HepG2 (cell line): Measurements from ENCODE around the gene BRMS1. TPM values are rescaled to one million over a fixed set of nuclear protein-coding genes. Genes with fewer than 3 reads are reported as not detected.

Experiments used
- AKAP8 ChIP-seq: sonication (generic); formaldehyde crosslinking; IDR thresholded peaks from 2 replicates; pipeline ENCODE4 v1.5.1; 2020; ENCODE audit warnings: mild to moderate bottlenecking, missing genetic modification reagents
- ATRX ChIP-seq: sonication (generic); formaldehyde crosslinking; IDR thresholded peaks from 2 replicates; pipeline ENCODE4 v1.4.0; 2020; ENCODE audit warnings: missing genetic modification reagents, borderline replicate concordance
- CC2D1A ChIP-seq: sonication (generic); formaldehyde crosslinking; IDR thresholded peaks from 2 replicates; pipeline ENCODE4 v1.8.1; 2023; ENCODE audit warnings: mild to moderate bottlenecking, missing genetic modification reagents
- CEBPB ChIP-seq: IDR thresholded peaks from 2 replicates; pipeline ENCODE4 v1.6.1; 2011; ENCODE audit warnings: low read depth, low read length, improper control_type of control experiment, borderline replicate concordance
- CHCHD3 ChIP-seq: sonication (generic); formaldehyde crosslinking; IDR thresholded peaks from 2 replicates; pipeline ENCODE4 v1.8.0; 2022; ENCODE audit warnings: mild to moderate bottlenecking, missing genetic modification reagents, moderate library complexity
- ETV5 ChIP-seq: IDR thresholded peaks from 2 replicates; pipeline ENCODE4 v1.6.1; 2018; ENCODE audit warnings: missing biosample characterization, missing genetic modification reagents, inconsistent platforms, borderline replicate concordance
- GTF2F1 ChIP-seq: fragments of 150-350 bp; IDR thresholded peaks from 2 replicates; pipeline ENCODE4 v1.6.1; 2014; ENCODE audit warnings: low read length
- HIVEP1 ChIP-seq: sonication (generic); formaldehyde crosslinking; IDR thresholded peaks from 2 replicates; pipeline ENCODE4 v1.4.0; 2020; ENCODE audit warnings: mild to moderate bottlenecking, missing genetic modification reagents
- HNRNPUL1 ChIP-seq: fragments of 200-400 bp; formaldehyde crosslinking; IDR thresholded peaks from 2 replicates; pipeline ENCODE4 v1.6.1; 2017; ENCODE audit warnings: low read depth, mild to moderate bottlenecking, low read length, moderate library complexity
- HOXA3 ChIP-seq: sonication (generic); formaldehyde crosslinking; IDR thresholded peaks from 2 replicates; pipeline ENCODE4 v1.5.0; 2020; ENCODE audit warnings: missing genetic modification reagents
- ISX ChIP-seq: sonication (generic); formaldehyde crosslinking; conservative IDR thresholded peaks from 2 replicates; pipeline ENCODE4 v1.5.0; 2020; ENCODE audit warnings: missing genetic modification reagents
- KLF16 ChIP-seq, 2 experiments: sonication (generic) in 1 of 2; formaldehyde crosslinking in 1 of 2; IDR thresholded peaks; 2 replicates each; pipeline versions ENCODE4 v1.6.1 to v1.8.0; 2016 to 2023; ENCODE audit warnings: missing genetic modification reagents in 2 of 2, missing compliant biosample characterization in 1 of 2
- POGK ChIP-seq: sonication (generic); formaldehyde crosslinking; conservative IDR thresholded peaks from 2 replicates; pipeline ENCODE4 v1.8.0; 2022; ENCODE audit warnings: mild to moderate bottlenecking, moderate library complexity, missing genetic modification reagents
- RARA ChIP-seq: IDR thresholded peaks from 2 replicates; pipeline ENCODE4 v1.6.1; 2016; ENCODE audit warnings: missing genetic modification reagents, missing compliant biosample characterization
- RFX1 ChIP-seq: fragments of 450-650 bp; IDR thresholded peaks from 2 replicates; pipeline ENCODE4 v1.6.1; 2017
- ZBTB21 ChIP-seq: sonication (generic); formaldehyde crosslinking; IDR thresholded peaks from 2 replicates; pipeline ENCODE4 v1.4.0; 2020; ENCODE audit warnings: missing genetic modification reagents
- ZNF263 ChIP-seq: sonication (generic); formaldehyde crosslinking; IDR thresholded peaks from 2 replicates; pipeline ENCODE4 v1.4.0; 2020; ENCODE audit warnings: missing genetic modification reagents
- ZNF292 ChIP-seq: sonication (generic); formaldehyde crosslinking; IDR thresholded peaks from 2 replicates; pipeline ENCODE4 v1.8.1; 2022; ENCODE audit warnings: mild to moderate bottlenecking, low read depth, missing genetic modification reagents, borderline replicate concordance
- ZNF589 ChIP-seq: sonication (generic); formaldehyde crosslinking; conservative IDR thresholded peaks from 2 replicates; pipeline ENCODE4 v1.8.0; 2022; ENCODE audit warnings: mild to moderate bottlenecking, moderate library complexity, missing genetic modification reagents
- ZNF670 ChIP-seq: sonication (generic); formaldehyde crosslinking; IDR thresholded peaks from 2 replicates; pipeline ENCODE4 v1.8.0; 2022; ENCODE audit warnings: mild to moderate bottlenecking, missing genetic modification reagents, borderline replicate concordance
- ZNF740 ChIP-seq: sonication (generic); formaldehyde crosslinking; IDR thresholded peaks from 2 replicates; pipeline ENCODE4 v1.4.0; 2020; ENCODE audit warnings: missing genetic modification reagents
- polyA plus RNA-seq, 8 experiments: library from polyadenylated mRNA; depleted of rRNA in 3 of 8; stranded (reverse) in 7 of 8; unstranded in 1 of 8; fragments of >200 nt; fragmentation: Illumina TruSeq in 4 of 8; extraction: Trizol in 4 of 8; gene quantifications; 2 replicates each; pipeline versions ENCODE4 v1.2.1 to v1.2.3, GENCODE V29; 2011 to 2016; ENCODE audit warnings: low read depth in 4 of 8, missing spikeins in 1 of 8, mixed read lengths in 1 of 8; ENCODE audit not compliant: insufficient read depth in 1 of 8
- total RNA-seq, 5 experiments: library from RNA; depleted of rRNA; stranded (reverse); fragments of >200 nt; fragmentation: Illumina TruSeq; extraction: Trizol; gene quantifications; 2 replicates each; pipeline ENCODE4 v1.2.3, GENCODE V29; 2016; ENCODE audit warnings: low read depth in 1 of 5
- TF ChIP-seq, protein P1 (sequence below): sonication (generic); IDR thresholded peaks from 2 replicates; pipeline ENCODE4 v1.6.1; 2016; ENCODE audit warnings: low read depth, borderline replicate concordance
- TF ChIP-seq, protein P2 (sequence below): IDR thresholded peaks from 2 replicates; pipeline ENCODE4 v1.6.1; 2016; ENCODE audit warnings: missing compliant biosample characterization, missing genetic modification reagents, borderline replicate concordance
- TF ChIP-seq, protein P3 (sequence below): sonication (generic); formaldehyde crosslinking; IDR thresholded peaks from 2 replicates; pipeline ENCODE4 v1.5.0; 2020; ENCODE audit warnings: mild to moderate bottlenecking, missing genetic modification reagents

The BRMS1 gene
- total and polyA plus RNA-seq, 2 of the 13 experiments (the other 11 are each of a cell fraction or from before 2014, with no cell fraction given): 15.8 to 55.7 TPM

- TF ChIP-seq ZNF740 (CRISPR knock-in tag) (no peak), ETV5 (CRISPR knock-in tag) (peak; percentile 87; the same call in 1 of the 2 replicates), ZNF263 (no peak), HOXA3 (CRISPR knock-in tag) (peak; percentile 68), HNRNPUL1 (no peak), CEBPB (no peak), HIVEP1 (CRISPR knock-in tag) (peak; percentile 91), ZNF670 (CRISPR knock-in tag) (peak; percentile 97), RFX1 (peak; percentile 90), ZNF589 (CRISPR knock-in tag) (peak; percentile 65; the same call in 1 of the 2 replicates), POGK (CRISPR knock-in tag) (peak; percentile 72), GTF2F1 (no peak), CC2D1A (no peak), CHCHD3 (CRISPR knock-in tag) (no peak), KLF16 (CRISPR knock-in tag; IDR thresholded peaks at IDR 0.05) (peak in 1 of 2 experiments; percentile 90; a peak in 2 of 4 replicates), RARA (peak; percentile 61), ISX (no peak), AKAP8 (CRISPR knock-in tag) (peak; percentile 86), ATRX (CRISPR knock-in tag) (no peak), ZNF292 (CRISPR knock-in tag) (peak; percentile 89), ZBTB21 (no peak)
- TF ChIP-seq, protein P1, sequence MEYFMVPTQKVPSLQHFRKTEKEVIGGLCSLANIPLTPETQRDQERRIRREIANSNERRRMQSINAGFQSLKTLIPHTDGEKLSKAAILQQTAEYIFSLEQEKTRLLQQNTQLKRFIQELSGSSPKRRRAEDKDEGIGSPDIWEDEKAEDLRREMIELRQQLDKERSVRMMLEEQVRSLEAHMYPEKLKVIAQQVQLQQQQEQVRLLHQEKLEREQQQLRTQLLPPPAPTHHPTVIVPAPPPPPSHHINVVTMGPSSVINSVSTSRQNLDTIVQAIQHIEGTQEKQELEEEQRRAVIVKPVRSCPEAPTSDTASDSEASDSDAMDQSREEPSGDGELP: peak; percentile 69; the same call in 1 of the 2 replicates
- TF ChIP-seq, protein P2, sequence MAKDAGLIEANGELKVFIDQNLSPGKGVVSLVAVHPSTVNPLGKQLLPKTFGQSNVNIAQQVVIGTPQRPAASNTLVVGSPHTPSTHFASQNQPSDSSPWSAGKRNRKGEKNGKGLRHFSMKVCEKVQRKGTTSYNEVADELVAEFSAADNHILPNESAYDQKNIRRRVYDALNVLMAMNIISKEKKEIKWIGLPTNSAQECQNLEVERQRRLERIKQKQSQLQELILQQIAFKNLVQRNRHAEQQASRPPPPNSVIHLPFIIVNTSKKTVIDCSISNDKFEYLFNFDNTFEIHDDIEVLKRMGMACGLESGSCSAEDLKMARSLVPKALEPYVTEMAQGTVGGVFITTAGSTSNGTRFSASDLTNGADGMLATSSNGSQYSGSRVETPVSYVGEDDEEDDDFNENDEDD (CRISPR knock-in tag): peak; percentile 70; the same call in 1 of the 2 replicates
- TF ChIP-seq, protein P3, sequence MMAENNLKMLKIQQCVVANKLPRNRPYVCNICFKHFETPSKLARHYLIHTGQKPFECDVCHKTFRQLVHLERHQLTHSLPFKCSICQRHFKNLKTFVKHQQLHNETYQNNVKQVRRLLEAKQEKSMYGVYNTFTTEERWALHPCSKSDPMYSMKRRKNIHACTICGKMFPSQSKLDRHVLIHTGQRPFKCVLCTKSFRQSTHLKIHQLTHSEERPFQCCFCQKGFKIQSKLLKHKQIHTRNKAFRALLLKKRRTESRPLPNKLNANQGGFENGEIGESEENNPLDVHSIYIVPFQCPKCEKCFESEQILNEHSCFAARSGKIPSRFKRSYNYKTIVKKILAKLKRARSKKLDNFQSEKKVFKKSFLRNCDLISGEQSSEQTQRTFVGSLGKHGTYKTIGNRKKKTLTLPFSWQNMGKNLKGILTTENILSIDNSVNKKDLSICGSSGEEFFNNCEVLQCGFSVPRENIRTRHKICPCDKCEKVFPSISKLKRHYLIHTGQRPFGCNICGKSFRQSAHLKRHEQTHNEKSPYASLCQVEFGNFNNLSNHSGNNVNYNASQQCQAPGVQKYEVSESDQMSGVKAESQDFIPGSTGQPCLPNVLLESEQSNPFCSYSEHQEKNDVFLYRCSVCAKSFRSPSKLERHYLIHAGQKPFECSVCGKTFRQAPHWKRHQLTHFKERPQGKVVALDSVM (CRISPR knock-in tag): peak; percentile 56; the same call in 1 of the 2 replicates
Measured at GRCh38 chr11:66336234-66337102, 8.4 kb downstream of the BRMS1 start, which contains the start of gene RIN1 (continued).
